GM10847 (cell line): ENCODE data around the gene CEP20.

Experiments used
- POLR2A ChIP-seq: IDR thresholded peaks from 2 replicates; pipeline ENCODE4 v1.6.1; 2011; ENCODE audit not compliant: insufficient read length; ENCODE audit errors: extremely low read depth

Gene CEP20, protein sequence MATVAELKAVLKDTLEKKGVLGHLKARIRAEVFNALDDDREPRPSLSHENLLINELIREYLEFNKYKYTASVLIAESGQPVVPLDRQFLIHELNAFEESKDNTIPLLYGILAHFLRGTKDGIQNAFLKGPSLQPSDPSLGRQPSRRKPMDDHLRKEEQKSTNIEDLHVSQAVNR

DNA sequence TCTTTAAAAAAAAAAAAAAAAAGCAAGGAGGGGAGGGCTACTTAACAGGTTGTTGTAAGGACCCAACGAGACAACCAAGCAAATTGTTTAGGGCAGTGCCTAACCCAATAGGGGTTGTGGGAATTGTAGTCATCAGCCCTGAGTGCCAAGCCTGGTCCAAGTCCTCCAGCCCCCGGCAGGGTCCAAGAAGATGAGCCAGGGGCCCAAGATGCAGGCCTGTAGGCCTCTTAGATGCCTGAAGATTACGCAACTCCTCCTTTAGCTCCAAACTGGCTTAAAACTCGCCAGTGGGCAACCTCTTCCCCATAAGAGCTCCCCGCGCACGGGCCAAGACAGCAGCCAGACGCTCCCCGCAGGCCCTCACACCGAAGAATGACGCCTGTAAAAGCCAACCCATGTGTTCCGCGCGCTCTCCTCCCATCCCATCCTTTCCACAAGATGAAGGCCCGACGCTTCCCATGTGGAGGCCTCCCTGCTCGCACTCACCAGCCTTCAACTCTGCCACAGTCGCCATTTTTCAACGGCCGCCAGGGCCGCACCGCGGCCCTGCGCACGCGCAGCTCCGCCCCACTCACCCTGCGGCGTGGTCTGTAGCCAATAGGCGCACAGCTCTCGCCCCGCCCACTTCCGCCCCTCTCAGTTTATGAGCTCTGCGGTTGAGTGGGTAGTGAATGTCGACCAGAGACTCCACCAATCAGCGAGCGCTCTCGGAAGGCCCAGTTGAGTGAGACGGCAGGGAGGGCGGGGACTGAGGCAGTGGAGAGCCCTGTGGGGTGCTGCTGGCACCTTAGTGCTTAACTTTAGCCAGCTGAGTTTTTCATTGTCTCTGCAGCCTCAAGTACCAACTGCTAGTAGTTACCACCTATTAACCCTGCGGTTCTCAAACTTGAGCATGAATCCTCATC is at the start of gene CEP20:
Gene CEP20 (minus strand): TSS at position 532 of the 905 bp plus-strand sequence. CDS start 18 bp downstream, at position 514.
- TF ChIP-seq POLR2A, result peak; percentile 72

GRCh38 chr16:15934991-15935390 is 46.6 kb upstream of the CEP20 start:
- TF ChIP-seq POLR2A, result no peak

GRCh38 chr16:15933781-15934180 is 45.4 kb upstream of the CEP20 start:
- no peak for TF ChIP-seq POLR2A

DNA sequence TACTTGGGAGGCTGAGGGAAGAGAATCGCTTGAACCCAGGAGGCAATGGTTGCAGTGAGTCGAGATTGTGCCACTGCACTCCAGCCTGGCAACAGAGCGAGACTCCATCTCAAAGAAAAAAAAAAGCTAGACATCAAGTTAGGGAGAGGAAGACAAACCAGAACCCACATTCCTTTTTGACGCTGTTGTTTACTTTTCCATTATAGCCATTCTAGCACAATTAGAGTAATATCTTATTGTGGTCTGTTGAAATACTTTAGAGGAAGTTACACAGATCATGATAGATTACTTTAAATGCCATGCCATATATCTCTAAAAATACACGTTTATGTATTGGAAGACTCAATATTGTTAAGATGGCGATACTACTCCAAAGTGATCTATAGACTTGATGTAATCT is 44.5 kb upstream of the CEP20 start:
- TF ChIP-seq POLR2A, result no peak

GRCh38 chr16:15928261-15929104 is 40.1 kb upstream of the CEP20 start:
- TF ChIP-seq POLR2A, result no peak

DNA sequence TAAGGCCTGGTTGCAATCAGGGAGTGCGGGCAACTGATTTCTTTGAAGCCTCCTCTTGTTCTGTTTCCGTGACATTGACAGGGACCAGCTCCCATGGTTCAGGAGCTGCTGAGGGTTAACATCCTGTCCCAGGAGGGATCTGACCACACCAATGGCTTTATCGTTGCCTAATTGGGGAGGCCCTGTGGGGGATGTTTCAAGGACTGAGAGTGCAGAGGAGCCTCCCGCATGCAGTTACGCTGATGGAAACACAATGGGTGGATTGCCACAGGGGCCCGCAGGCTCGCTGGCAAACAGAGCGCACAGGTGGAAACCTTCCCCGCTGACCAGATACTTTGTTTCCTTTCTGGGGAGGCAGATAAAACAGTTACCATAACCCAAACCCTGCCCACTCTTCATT is 37.2 kb upstream of the CEP20 start:
- TF ChIP-seq POLR2A, result no peak

- TF ChIP-seq POLR2A, result no peak
Observed at GRCh38 chr16:15924996-15925395, 36.6 kb upstream of the CEP20 start.

- TF ChIP-seq POLR2A, result no peak
Observed at GRCh38 chr16:15919331-15919730, 30.9 kb upstream of the CEP20 start.

- no peak for TF ChIP-seq POLR2A
Observed at GRCh38 chr16:15916323-15916722, 27.9 kb upstream of the CEP20 start.

GRCh38 chr16:15915555-15916081 is 27.2 kb upstream of the CEP20 start:
- no peak for TF ChIP-seq POLR2A

- TF ChIP-seq POLR2A, result no peak
Observed at GRCh38 chr16:15913046-15913698, 24.8 kb upstream of the CEP20 start.

GRCh38 chr16:15911198-15911597 is 22.8 kb upstream of the CEP20 start:
- no peak for TF ChIP-seq POLR2A

- no peak for TF ChIP-seq POLR2A
Observed at GRCh38 chr16:15907863-15908478, 19.6 kb upstream of the CEP20 start.

- no peak for TF ChIP-seq POLR2A
Observed at GRCh38 chr16:15906439-15906838, 18.0 kb upstream of the CEP20 start.
